Thoracic aorta (tissue), 2 donors: ENCODE data around the gene TMEM11. TPM values are rescaled to one million over a fixed set of nuclear protein-coding genes. Genes with fewer than 3 reads are reported as not detected.

ENCODE experiments used
- ATAC-seq: fragments of 150-250 bp; one replicate; pipeline ENCODE4 v1.8.0; 2017; ENCODE audit warnings: low read depth; ENCODE audit not compliant: insufficient number of reproducible peaks, low FRiP score
- DNase-seq: peaks from one replicate; pipeline ENCODE4 v3.0.0-alpha.2; 2020; ENCODE audit warnings: low spot score
- H3K27ac ChIP-seq, 2 donors: fragments of 200-600 bp; sonication (generic); 1 replicate in 1 of 2; 2 replicates in 1 of 2; pipeline ENCODE4 v1.5.1; 2016; ENCODE audit warnings: mild to moderate bottlenecking in 2 of 2, moderate library complexity in 2 of 2
- H3K27me3 ChIP-seq: fragments of 200-600 bp; sonication (generic); replicated peaks from 2 replicates; pipeline ENCODE4 v1.6.0; 2016; ENCODE audit warnings: mild to moderate bottlenecking; ENCODE audit not compliant: insufficient read depth
- H3K36me3 ChIP-seq: fragments of 200-600 bp; sonication (generic); one replicate; pipeline ENCODE4 v1.5.1; 2016
- H3K4me1 ChIP-seq, 2 donors: fragments of 200-600 bp; sonication (generic); 1 replicate in 1 of 2; 2 replicates in 1 of 2; pipeline versions ENCODE4 v1.5.1 to v1.6.0; 2016; ENCODE audit warnings: low read depth in 2 of 2, mild to moderate bottlenecking in 1 of 2; ENCODE audit not compliant: control insufficient read depth in 1 of 2
- H3K4me3 ChIP-seq: fragments of 200-600 bp; sonication (generic); 2 replicates; pipeline ENCODE4 v1.5.1; 2016; ENCODE audit warnings: mild to moderate bottlenecking
- H3K9me3 ChIP-seq: fragments of 200-600 bp; sonication (generic); 2 replicates; pipeline ENCODE4 v1.5.1; 2016
- total RNA-seq, 2 donors: library from RNA; depleted of rRNA; stranded (reverse); fragments of >200 nt; gene quantifications; one replicate each; pipeline versions ENCODE4 v1.1.0 to v1.2.3, GENCODE V29; 2016
- TF ChIP-seq, protein P1 (sequence below): fragments of 200-600 bp; sonication (generic); IDR thresholded peaks from one replicate; pipeline ENCODE4 v1.5.1; 2019; ENCODE audit warnings: antibody characterized with exemption

The TMEM11 gene
- total RNA-seq, 2 donors from 2014 or later, result 16.2 to 18.7 TPM

DNA sequence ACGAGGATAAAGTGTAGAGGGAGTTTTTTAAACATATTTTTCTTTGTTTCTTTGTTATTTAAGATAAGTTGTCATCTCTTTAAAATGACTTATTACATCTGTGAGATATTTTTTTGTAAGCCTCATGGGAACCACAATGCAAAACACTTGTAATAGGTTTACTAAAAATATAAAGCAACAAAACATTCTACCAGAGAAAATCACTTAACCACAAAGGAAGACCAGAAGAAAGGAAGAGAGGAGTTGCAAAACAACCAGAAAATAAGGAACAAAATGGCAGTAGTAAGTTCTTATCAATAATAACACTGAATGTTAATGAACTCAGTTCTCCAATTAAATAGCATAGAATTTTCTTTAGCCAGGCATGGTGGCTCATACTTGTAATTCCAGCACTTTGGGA is 64.3 kb downstream of the TMEM11 start:
- Histone ChIP-seq H3K27ac (no peak overlapping the region), H3K9me3 (peaks cover 4% of the 10 kb centered on the region), H3K27me3 (no peaks in the 10 kb centered on the region), H3K36me3 (no peaks in the 10 kb centered on the region), H3K4me1 (no peaks in the 10 kb centered on the region), H3K4me3 (no peak overlapping the region)
- DNase-seq (no peak), ATAC-seq (no peak)
- TF ChIP-seq, protein P1, sequence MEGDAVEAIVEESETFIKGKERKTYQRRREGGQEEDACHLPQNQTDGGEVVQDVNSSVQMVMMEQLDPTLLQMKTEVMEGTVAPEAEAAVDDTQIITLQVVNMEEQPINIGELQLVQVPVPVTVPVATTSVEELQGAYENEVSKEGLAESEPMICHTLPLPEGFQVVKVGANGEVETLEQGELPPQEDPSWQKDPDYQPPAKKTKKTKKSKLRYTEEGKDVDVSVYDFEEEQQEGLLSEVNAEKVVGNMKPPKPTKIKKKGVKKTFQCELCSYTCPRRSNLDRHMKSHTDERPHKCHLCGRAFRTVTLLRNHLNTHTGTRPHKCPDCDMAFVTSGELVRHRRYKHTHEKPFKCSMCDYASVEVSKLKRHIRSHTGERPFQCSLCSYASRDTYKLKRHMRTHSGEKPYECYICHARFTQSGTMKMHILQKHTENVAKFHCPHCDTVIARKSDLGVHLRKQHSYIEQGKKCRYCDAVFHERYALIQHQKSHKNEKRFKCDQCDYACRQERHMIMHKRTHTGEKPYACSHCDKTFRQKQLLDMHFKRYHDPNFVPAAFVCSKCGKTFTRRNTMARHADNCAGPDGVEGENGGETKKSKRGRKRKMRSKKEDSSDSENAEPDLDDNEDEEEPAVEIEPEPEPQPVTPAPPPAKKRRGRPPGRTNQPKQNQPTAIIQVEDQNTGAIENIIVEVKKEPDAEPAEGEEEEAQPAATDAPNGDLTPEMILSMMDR, result no peak

Other genes with a start within 250 kb of the TMEM11 start
- gene USP22, start 171.2 kb downstream of the TMEM11 start, total RNA-seq, result 100 to 1,000 TPM; 130 to 154 TPM
- gene DHRS7B, start 87.2 kb downstream of the TMEM11 start, total RNA-seq, result 10 to 100 TPM; 30.5 to 44.5 TPM
- gene NATD1, start 39.2 kb upstream of the TMEM11 start, total RNA-seq, result 1 to 10 TPM; 8.4 to 9.7 TPM
- 10 to 100 TPM; 66.6 to 81.1 TPM for gene MAP2K3, start 70.5 kb upstream of the TMEM11 start, total RNA-seq
- gene KCNJ12, start 162.2 kb upstream of the TMEM11 start, total RNA-seq, result 1 to 10 TPM in 1 of 2 donors, under 1 TPM in 1; 0.81 to 1.2 TPM